ENCODE results near the gene PNPT1.

DNA sequence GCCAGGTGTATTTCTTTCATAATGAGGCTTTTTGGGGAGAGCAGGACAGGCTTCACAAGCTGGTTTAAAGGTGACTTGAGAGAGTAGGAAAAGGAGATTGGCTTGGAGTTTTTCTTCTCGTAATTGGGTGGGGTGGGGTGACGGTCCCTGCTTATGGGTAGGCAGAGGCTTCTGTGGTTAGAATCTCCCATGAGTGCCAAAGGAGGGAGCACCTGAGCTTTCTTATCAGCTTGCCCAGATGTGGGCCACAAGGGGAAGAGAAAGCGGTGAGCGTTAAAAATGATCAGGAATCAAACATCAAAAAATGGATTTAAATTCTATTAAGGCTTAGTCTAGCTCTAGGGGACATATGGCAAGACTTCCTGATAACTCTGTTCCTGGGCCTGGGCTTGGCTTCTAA lies 9.7 kb upstream of the PNPT1 start:
- TF ChIP-seq POLR2AphosphoS5 (IDR thresholded peaks at IDR 0.05) (no peak), CTCF (IDR thresholded peaks at IDR 0.05; ENCODE audit: poor library complexity, severe bottlenecking) (no peak), REST (IDR thresholded peaks at IDR 0.05; ENCODE audit: borderline replicate concordance) (no peak)
